Measurements from ENCODE around the gene TPM1.

TPM1 gene

DNA sequence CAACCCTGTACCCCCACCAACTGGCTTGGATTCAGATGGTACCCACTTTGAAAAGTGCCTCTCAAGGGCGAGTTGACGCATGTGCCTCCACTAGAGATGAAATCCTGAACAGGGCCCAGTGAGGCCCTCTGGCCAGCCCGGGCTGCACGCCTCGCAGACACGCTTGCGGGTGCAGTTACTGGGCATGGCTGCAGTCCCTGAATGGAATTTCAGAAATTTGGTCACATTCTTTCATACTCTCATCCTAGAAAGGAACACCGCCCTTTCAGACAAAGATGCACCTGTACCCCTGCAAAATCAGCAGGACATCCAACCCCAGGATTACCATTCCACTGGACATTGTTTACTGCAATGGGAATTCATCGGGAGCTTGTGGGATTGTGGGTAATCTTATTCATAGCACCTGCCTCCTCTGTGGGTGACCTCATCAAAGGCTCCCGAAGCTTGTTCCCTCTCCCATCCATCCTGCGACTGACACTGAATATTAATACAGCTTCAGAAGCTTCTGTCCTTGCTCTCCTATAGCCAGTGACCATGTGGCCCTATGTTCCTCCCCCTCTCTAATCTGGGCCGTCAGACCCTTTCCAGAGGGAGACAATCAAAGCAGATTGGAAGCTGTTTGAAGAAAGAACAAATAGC lies 42.5 kb upstream of the TPM1 start:
- H3K27ac ChIP-seq = no peak overlapping the region
- TF ChIP-seq, protein P1, sequence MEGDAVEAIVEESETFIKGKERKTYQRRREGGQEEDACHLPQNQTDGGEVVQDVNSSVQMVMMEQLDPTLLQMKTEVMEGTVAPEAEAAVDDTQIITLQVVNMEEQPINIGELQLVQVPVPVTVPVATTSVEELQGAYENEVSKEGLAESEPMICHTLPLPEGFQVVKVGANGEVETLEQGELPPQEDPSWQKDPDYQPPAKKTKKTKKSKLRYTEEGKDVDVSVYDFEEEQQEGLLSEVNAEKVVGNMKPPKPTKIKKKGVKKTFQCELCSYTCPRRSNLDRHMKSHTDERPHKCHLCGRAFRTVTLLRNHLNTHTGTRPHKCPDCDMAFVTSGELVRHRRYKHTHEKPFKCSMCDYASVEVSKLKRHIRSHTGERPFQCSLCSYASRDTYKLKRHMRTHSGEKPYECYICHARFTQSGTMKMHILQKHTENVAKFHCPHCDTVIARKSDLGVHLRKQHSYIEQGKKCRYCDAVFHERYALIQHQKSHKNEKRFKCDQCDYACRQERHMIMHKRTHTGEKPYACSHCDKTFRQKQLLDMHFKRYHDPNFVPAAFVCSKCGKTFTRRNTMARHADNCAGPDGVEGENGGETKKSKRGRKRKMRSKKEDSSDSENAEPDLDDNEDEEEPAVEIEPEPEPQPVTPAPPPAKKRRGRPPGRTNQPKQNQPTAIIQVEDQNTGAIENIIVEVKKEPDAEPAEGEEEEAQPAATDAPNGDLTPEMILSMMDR (IDR thresholded peaks at IDR 0.05) = no peak
- no peak for TF ChIP-seq ZFX (IDR thresholded peaks at IDR 0.05; ENCODE audit: borderline replicate concordance)

DNA sequence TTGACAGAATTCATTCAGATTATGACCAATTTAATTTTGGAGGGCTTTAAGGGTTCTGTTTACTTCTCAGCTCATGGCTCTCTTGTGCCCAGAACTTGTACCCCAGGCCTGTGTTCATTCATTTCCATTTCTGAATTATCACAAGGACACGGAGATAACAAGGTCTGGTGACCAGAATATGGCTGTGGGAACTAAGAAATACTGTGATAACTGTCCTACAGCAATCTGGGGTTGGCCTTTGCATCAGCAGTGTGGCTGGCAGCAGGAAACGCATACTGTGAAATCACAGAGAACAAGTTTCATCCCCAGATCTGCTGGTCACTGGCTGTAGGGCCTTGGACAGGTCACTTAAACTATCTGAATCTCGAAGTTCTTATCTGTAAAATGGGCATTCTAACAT lies 41.8 kb upstream of the TPM1 start:
- H3K27ac ChIP-seq = no peak overlapping the region
- TF ChIP-seq, protein P1 (IDR thresholded peaks at IDR 0.05) = no peak
- TF ChIP-seq ZFX (IDR thresholded peaks at IDR 0.05; ENCODE audit: borderline replicate concordance) = no peak

DNA sequence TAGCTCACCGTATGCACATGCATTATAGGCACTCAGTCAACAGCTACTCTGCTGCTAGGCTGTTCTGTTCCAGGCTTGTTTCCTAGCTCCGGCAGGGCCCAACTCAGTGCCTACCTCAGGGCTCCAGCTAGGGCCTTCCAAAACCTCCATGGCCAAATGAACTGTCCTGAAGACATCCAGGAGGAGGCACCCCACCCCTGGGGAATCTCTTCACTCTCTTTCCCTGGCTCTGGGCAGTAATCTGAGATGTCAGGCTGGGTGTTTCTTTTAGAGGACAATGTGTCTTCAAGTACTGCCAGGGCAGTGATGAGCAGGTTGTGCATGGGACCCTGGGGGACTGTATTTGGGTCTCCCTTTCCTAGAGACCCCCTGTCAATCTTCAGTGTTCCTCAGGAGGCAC lies 38.3 kb upstream of the TPM1 start:
- TF ChIP-seq ZFX (IDR thresholded peaks at IDR 0.05; ENCODE audit: borderline replicate concordance) = no peak
- TF ChIP-seq, protein P1 (IDR thresholded peaks at IDR 0.05) = no peak
- H3K27ac ChIP-seq = no peak overlapping the region

DNA sequence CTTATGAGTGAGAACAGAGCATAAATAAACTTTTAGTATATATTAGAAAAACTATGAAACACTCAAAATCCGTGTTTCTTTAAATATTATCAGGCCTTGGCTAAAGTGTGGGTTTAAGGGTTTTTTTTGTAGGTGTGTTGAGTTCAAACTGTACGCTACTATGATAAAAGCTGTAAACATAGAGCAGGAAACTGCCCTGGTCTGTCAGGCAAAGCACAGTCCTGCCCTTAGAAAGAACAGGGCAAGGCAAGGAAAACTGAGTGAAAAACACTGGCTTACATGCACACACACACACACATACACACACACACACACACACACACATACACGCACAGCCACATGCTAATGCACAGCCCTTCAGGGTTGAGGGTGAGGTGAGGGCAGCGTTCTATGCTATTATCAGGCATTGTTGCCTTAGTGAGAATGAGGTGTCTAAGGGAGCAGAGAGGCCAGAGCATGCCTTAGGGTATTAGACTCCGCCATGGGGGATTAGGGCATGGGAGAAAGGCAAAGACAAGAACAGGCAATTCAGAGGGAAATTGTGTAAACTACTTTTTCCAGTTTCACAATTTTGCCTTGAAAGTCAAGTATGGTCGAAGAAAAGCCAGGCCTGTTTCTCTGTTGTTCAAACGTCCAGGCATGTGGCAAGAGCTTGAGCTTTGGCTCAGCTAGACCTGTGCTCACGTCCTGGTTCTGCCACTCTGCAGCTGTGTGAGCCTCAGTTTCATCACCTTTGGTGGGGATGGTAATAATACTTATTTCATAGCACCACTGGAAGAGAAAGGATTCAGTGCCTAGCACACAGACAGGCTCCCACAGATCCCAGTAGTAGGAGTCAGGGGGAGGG lies 36.3 kb upstream of the TPM1 start:
- TF ChIP-seq ZFX (IDR thresholded peaks at IDR 0.05; ENCODE audit: borderline replicate concordance) = no peak
- TF ChIP-seq, protein P1 (IDR thresholded peaks at IDR 0.05) = no peak
- no peak overlapping the region for H3K27ac ChIP-seq

DNA sequence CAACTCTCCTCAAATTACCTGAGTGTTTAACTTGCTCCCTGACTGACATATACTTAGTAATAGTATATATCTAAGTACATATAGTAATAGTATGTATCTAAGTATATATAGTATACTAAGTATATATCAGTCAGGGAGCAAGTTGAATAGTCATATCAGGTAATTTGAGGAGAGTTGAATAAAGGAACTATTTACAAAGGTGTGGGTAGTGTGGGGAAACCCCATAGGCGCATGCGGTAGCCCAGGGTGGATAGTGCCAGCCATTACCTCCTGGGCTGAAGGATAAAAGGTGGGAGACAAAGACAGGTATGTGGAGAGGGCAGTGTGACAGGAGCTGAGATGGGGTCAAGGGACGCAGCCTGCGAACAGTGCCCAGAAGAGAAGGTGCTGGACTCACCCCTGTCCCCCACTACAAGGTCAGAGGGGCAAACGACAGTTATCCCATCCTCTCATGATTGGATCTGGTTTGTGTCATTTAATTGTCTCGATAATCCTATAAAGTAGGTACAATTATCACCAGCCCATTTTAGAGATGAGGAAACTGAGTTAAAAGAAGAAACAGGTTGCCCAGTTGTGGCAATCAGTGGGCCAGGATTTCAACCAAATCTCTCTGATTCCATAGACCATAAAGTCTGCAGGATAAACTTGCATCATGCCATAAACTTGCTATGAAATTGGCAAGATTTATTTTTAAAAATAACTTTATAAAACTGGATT lies 34.1 kb upstream of the TPM1 start:
- TF ChIP-seq, protein P1 (IDR thresholded peaks at IDR 0.05) = no peak
- no peak for TF ChIP-seq ZFX (IDR thresholded peaks at IDR 0.05; ENCODE audit: borderline replicate concordance)
- no peak overlapping the region for H3K27ac ChIP-seq

DNA sequence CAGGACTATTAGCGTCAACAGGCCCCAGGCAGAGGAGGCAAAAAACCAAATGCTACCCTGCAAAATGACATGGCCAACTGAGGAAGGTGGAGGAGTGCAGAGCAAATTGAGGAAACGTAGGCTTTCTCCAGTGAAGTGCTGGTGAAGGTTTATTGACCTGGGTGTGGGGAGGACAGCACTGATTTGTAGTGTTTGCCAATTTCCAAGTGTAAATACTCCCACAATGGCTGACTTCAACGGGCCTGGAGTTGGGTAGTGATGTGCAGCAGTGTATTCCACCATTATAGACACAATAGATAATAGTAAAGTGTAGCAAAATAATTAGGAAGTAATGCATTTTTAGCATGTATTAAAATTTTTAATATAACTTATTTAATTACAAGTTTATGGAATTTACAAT lies 32.2 kb upstream of the TPM1 start:
- H3K27ac ChIP-seq = no peak overlapping the region
- TF ChIP-seq, protein P1 (IDR thresholded peaks at IDR 0.05) = no peak
